ENCODE data around the gene PIP4P1.
"Not testable (repeated sequence)": the region's sequence is repeated elsewhere in the genome, so short reads cannot be mapped to it uniquely, and the experiment has no call there.

Gene PIP4P1

GRCh38 chr14:20461225-20462141 is at the start of gene PIP4P1:
Gene PIP4P1, minus strand, starts transcription at chr14:20461434. Its CDS starts 109 bp downstream, at chr14:20461325.
- no peaks in the 10 kb centered on the region for H3K9me3 ChIP-seq (ENCODE audit: control insufficient read depth in 1 of 2, low read length in 2 of 2)
- H3K4me3 ChIP-seq (ENCODE audit: low read depth in 1 of 2, low read length in 2 of 2), result peak within 1 kb of the TSS; percentile 76 to 91
- no peaks in the 10 kb centered on the region for H3K27me3 ChIP-seq (ENCODE audit: low read depth, low read length)
- peaks cover 30 to 35% of the 10 kb centered on the region in 2 donors for H3K36me3 ChIP-seq (ENCODE audit: control insufficient read depth in 1 of 2, insufficient read depth in 2 of 2, low read length in 2 of 2)
- H3K4me1 ChIP-seq (ENCODE audit: control insufficient read depth in 1 of 2, insufficient read depth in 2 of 2, low read length in 2 of 2), result peaks cover 11 to 31% of the 10 kb centered on the region in 2 donors
- peak within 1 kb of the TSS; percentile 90 for H3K27ac ChIP-seq (ENCODE audit: low read length)

DNA sequence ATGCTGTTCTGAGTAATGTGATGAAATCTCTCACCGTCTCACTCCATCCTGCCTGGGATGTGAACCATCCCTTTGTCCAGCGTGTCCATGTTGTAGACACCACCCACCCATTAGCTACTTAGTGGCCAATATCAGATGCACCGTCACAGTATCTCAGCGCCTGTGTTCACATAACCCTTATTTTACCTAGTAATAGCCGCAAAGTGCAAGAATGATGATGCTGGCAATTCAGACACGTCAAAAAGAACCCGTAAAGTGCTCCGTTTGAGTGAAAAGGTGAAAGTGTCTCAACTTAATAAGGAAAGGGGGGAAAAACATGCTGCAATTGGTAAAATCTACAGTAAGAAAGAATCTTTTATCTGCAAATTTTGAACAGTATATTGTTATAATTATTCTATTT is 47.1 kb upstream of the PIP4P1 start:
- Histone ChIP-seq H3K36me3 (ENCODE audit: control insufficient read depth in 1 of 2, insufficient read depth in 2 of 2, low read length in 2 of 2) (no peaks in the 10 kb centered on the region), H3K27ac (ENCODE audit: low read length) (no peak overlapping the region), H3K27me3 (ENCODE audit: low read depth, low read length) (no peaks in the 10 kb centered on the region), H3K4me3 (ENCODE audit: low read depth in 1 of 2, low read length in 2 of 2) (no peak overlapping the region), H3K9me3 (ENCODE audit: control insufficient read depth in 1 of 2, low read length in 2 of 2) (no peaks in the 10 kb centered on the region), H3K4me1 (ENCODE audit: control insufficient read depth in 1 of 2, insufficient read depth in 2 of 2, low read length in 2 of 2) (no peaks in the 10 kb centered on the region)

- not testable (repeated sequence) for H3K4me1 ChIP-seq (ENCODE audit: control insufficient read depth in 1 of 2, insufficient read depth in 2 of 2, low read length in 2 of 2); H3K27ac ChIP-seq (ENCODE audit: low read length); H3K9me3 ChIP-seq (ENCODE audit: control insufficient read depth in 1 of 2, low read length in 2 of 2); H3K4me3 ChIP-seq (ENCODE audit: low read depth in 1 of 2, low read length in 2 of 2); H3K36me3 ChIP-seq (ENCODE audit: control insufficient read depth in 1 of 2, insufficient read depth in 2 of 2, low read length in 2 of 2); H3K27me3 ChIP-seq (ENCODE audit: low read depth, low read length)
These were observed 46.3 kb upstream of the PIP4P1 start for GRCh38 chr14:20507537-20507936.

DNA sequence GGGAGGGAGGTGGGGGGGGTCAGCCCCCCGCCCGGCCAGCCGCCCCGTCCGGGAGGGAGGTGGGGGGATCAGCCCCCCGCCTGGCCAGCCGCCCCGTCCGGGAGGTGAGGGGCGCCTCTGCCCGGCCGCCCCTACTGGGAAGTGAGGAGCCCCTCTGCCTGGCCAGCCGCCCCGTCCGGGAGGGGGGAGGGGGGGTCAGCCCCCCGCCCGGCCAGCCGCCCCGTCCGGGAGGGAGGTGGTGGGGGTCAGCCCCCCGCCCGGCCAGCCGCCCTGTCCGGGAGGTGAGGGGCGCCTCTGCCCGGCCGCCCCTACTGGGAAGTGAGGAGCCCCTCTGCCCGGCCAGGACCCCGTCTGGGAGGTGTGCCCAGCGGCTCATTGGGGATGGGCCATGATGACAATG is 45.5 kb upstream of the PIP4P1 start:
- H3K27ac ChIP-seq (ENCODE audit: low read length); H3K4me3 ChIP-seq (ENCODE audit: low read depth in 1 of 2, low read length in 2 of 2); H3K4me1 ChIP-seq (ENCODE audit: control insufficient read depth in 1 of 2, insufficient read depth in 2 of 2, low read length in 2 of 2); H3K27me3 ChIP-seq (ENCODE audit: low read depth, low read length); H3K9me3 ChIP-seq (ENCODE audit: control insufficient read depth in 1 of 2, low read length in 2 of 2); H3K36me3 ChIP-seq (ENCODE audit: control insufficient read depth in 1 of 2, insufficient read depth in 2 of 2, low read length in 2 of 2): not testable (repeated sequence)

- H3K9me3 ChIP-seq (ENCODE audit: control insufficient read depth in 1 of 2, low read length in 2 of 2); H3K27me3 ChIP-seq (ENCODE audit: low read depth, low read length); H3K4me1 ChIP-seq (ENCODE audit: control insufficient read depth in 1 of 2, insufficient read depth in 2 of 2, low read length in 2 of 2); H3K36me3 ChIP-seq (ENCODE audit: control insufficient read depth in 1 of 2, insufficient read depth in 2 of 2, low read length in 2 of 2); H3K27ac ChIP-seq (ENCODE audit: low read length); H3K4me3 ChIP-seq (ENCODE audit: low read depth in 1 of 2, low read length in 2 of 2): not testable (repeated sequence)
These were observed 45.0 kb upstream of the PIP4P1 start for GRCh38 chr14:20506276-20506675.

DNA sequence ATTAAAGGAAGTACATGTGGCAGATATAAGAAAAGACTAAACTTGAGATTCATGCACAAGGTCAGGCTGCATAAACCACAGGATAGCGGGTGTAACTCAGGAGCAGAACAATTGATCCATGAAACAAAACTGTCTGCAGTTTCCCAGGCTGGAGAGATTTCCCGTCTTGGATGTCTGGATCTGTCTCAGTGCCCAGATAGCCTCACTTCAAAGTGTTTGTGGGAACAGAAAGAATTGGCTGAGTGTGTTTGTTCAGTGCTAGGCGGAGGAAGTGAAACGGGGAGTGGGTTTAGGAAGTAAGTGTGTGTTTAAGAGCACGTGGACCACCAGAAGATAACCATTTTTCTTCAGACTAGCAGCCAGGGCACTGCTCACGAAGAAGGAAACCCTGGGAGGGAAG is 42.7 kb upstream of the PIP4P1 start:
- Histone ChIP-seq H3K4me1 (ENCODE audit: control insufficient read depth in 1 of 2, insufficient read depth in 2 of 2, low read length in 2 of 2) (no peaks in the 10 kb centered on the region), H3K36me3 (ENCODE audit: control insufficient read depth in 1 of 2, insufficient read depth in 2 of 2, low read length in 2 of 2) (no peaks in the 10 kb centered on the region), H3K27ac (ENCODE audit: low read length) (no peak overlapping the region), H3K9me3 (ENCODE audit: control insufficient read depth in 1 of 2, low read length in 2 of 2) (no peaks in the 10 kb centered on the region), H3K4me3 (ENCODE audit: low read depth in 1 of 2, low read length in 2 of 2) (no peak overlapping the region), H3K27me3 (ENCODE audit: low read depth, low read length) (no peaks in the 10 kb centered on the region)

GRCh38 chr14:20501346-20501745 is 40.1 kb upstream of the PIP4P1 start:
- Histone ChIP-seq H3K36me3 (ENCODE audit: control insufficient read depth in 1 of 2, insufficient read depth in 2 of 2, low read length in 2 of 2) (no peaks in the 10 kb centered on the region), H3K27me3 (ENCODE audit: low read depth, low read length) (no peaks in the 10 kb centered on the region), H3K4me3 (ENCODE audit: low read depth in 1 of 2, low read length in 2 of 2) (no peak overlapping the region)

DNA sequence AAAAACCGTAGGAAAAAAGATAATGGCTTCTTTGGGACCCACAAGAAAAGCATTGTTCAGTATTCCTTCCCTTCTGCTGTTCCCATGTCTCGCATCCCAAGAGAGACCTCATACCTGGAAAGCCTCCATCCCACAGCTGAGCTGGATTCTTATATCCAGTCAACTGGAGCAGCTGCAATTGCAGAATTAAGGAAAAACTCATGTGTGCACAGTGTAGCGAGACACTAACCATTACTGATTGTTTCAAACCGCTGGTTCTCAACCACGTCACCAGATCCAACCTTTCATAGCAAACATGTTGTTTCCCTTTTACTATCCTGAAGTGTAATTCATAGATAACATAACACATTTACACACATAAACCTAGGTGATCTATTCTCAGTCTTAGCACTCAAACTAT is 38.6 kb upstream of the PIP4P1 start:
- no peak overlapping the region for H3K27ac ChIP-seq (ENCODE audit: low read length)
- H3K36me3 ChIP-seq (ENCODE audit: control insufficient read depth in 1 of 2, insufficient read depth in 2 of 2, low read length in 2 of 2), result no peaks in the 10 kb centered on the region

More at GRCh38 chr14:20501346-20501745, 40.1 kb upstream of the PIP4P1 start:
- Histone ChIP-seq H3K27ac (ENCODE audit: low read length) (no peak overlapping the region), H3K4me1 (ENCODE audit: control insufficient read depth in 1 of 2, insufficient read depth in 2 of 2, low read length in 2 of 2) (no peaks in the 10 kb centered on the region), H3K9me3 (ENCODE audit: control insufficient read depth in 1 of 2, low read length in 2 of 2) (no peaks in the 10 kb centered on the region)

DNA sequence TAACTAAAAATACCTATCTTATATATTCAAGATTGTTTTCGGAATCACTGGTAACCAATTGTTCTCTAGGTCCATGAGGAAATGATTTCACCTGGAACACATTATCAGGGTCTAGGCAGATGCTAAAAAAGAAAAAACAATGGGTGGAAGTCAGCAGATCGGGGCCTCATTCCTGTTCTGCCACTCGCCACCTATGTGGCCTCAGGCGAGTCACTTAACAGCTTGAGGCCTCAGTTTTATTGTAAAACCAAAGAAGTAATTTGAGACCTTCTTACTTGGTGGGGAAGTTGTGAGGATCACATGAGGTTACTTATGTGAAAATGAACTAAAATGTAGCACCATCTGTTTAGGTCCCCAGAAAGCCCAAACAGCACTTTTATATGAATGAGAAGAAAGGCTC is 37.9 kb upstream of the PIP4P1 start:
- Histone ChIP-seq H3K27me3 (ENCODE audit: low read depth, low read length) (no peaks in the 10 kb centered on the region), H3K9me3 (ENCODE audit: control insufficient read depth in 1 of 2, low read length in 2 of 2) (no peaks in the 10 kb centered on the region), H3K36me3 (ENCODE audit: control insufficient read depth in 1 of 2, insufficient read depth in 2 of 2, low read length in 2 of 2) (no peaks in the 10 kb centered on the region), H3K4me3 (ENCODE audit: low read depth in 1 of 2, low read length in 2 of 2) (no peak overlapping the region), H3K27ac (ENCODE audit: low read length) (no peak overlapping the region), H3K4me1 (ENCODE audit: control insufficient read depth in 1 of 2, insufficient read depth in 2 of 2, low read length in 2 of 2) (no peaks in the 10 kb centered on the region)

More for the DNA sequence above, 38.6 kb upstream of the PIP4P1 start:
- Histone ChIP-seq H3K4me3 (ENCODE audit: low read depth in 1 of 2, low read length in 2 of 2) (no peak overlapping the region), H3K9me3 (ENCODE audit: control insufficient read depth in 1 of 2, low read length in 2 of 2) (no peaks in the 10 kb centered on the region), H3K4me1 (ENCODE audit: control insufficient read depth in 1 of 2, insufficient read depth in 2 of 2, low read length in 2 of 2) (no peaks in the 10 kb centered on the region), H3K27me3 (ENCODE audit: low read depth, low read length) (no peaks in the 10 kb centered on the region)

GRCh38 chr14:20498622-20499021 is 37.4 kb upstream of the PIP4P1 start:
- H3K9me3 ChIP-seq (ENCODE audit: control insufficient read depth in 1 of 2, low read length in 2 of 2), result no peaks in the 10 kb centered on the region
- no peak overlapping the region for H3K4me3 ChIP-seq (ENCODE audit: low read depth in 1 of 2, low read length in 2 of 2)
- no peaks in the 10 kb centered on the region for H3K4me1 ChIP-seq (ENCODE audit: control insufficient read depth in 1 of 2, insufficient read depth in 2 of 2, low read length in 2 of 2)
- H3K27me3 ChIP-seq (ENCODE audit: low read depth, low read length), result no peaks in the 10 kb centered on the region
- H3K27ac ChIP-seq (ENCODE audit: low read length), result no peak overlapping the region
- no peaks in the 10 kb centered on the region for H3K36me3 ChIP-seq (ENCODE audit: control insufficient read depth in 1 of 2, insufficient read depth in 2 of 2, low read length in 2 of 2)

DNA sequence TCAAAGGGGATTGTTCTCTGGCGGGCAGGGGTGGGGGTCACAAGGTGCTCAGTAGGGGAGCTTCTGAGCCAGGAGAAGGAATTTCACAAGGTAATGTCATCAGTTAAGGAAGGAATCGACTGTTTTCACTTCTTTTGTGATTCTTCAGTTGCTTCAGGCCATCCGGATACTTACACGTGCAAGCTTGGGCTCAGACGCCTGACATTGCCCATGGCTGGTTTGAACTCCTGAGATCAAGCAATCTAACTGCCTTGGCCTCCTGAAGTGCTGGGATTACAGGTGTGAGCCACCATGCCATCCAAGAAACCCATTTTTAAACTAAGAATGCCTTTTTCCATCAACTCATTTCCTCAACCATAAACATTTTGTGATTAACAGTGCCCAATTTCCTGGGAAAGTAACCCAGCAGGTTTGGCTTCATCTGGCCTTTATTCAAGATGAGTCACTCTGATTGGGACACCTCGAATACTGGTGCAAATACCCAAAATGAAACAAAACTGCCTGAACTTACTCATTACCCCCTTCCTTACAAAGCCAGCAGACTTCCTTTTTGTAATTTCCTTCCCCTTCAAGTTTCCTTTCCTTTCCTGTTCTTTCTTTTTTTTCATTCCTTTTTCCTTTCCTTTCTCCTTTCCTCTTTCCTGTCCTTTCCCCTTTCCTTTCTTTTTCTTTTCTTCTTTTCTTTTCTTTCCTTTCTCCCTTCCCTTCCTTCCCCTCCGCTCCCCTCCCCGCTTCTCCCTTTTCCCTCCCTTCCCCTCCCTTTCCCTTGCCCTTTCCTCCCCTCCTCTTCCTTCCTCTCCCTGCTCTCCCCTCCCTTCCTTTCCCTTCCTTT is 33.9 kb upstream of the PIP4P1 start:
- Histone ChIP-seq H3K36me3 (ENCODE audit: control insufficient read depth in 1 of 2, insufficient read depth in 2 of 2, low read length in 2 of 2) (no peaks in the 10 kb centered on the region), H3K27ac (ENCODE audit: low read length) (no peak overlapping the region), H3K4me1 (ENCODE audit: control insufficient read depth in 1 of 2, insufficient read depth in 2 of 2, low read length in 2 of 2) (no peaks in the 10 kb centered on the region), H3K9me3 (ENCODE audit: control insufficient read depth in 1 of 2, low read length in 2 of 2) (no peaks in the 10 kb centered on the region), H3K4me3 (ENCODE audit: low read depth in 1 of 2, low read length in 2 of 2) (no peak overlapping the region), H3K27me3 (ENCODE audit: low read depth, low read length) (no peaks in the 10 kb centered on the region)
